COR-L47 (cell line): ENCODE measurements around the gene EBF3.

Experiments used
- DNase-seq: peaks from one replicate; lab custom pipeline; 2025; lab: John Stamatoyannopoulos, UW

The EBF3 gene

GRCh38 chr10:129912166-129912917, 51.7 kb downstream of the EBF3 start:
- DNase-seq, result no peak

- no peak for DNase-seq
Observed at GRCh38 chr10:129911451-129912165, 52.5 kb downstream of the EBF3 start.

DNA sequence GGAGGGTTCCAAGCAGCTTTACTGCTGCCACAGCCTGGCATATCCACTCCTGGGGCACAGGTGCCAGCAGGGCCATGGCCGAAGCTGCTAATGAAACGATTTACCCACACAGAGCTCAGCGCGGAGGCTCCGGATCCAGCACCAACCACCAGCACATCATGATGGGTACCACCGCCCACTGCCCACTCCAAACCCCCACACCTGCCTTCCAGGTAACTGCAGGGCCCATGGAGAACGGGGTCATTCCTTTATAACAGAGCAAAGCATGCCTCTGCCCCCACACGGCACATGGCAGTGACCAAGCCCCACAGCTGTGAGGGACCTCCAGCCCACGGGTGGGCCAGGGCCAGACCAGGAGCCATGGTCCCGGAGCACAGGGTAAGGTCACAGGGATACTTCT, 53.2 kb downstream of the EBF3 start:
- no peak for DNase-seq

- DNase-seq, result no peak
Observed at GRCh38 chr10:129909531-129910256, 54.4 kb downstream of the EBF3 start.

DNA sequence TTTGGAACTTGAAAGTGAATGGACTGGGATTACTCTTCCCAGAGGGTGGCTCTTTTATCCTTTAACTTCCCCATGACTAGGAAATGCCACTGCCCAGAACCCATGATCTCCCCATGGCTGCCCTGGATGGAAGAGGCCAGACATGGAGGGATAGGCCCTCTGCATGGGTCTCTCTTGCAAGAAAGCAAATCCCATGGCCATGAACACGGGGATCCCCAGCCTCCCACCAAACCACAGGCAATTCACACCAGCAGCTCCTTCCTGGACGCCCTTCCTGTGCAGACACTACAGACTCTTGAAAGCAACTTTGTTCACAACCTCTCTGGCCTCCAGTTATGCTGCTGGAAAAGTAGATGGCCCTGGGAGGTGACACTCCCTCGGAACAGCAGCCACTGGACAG, 55.0 kb downstream of the EBF3 start:
- DNase-seq, result no peak

DNA sequence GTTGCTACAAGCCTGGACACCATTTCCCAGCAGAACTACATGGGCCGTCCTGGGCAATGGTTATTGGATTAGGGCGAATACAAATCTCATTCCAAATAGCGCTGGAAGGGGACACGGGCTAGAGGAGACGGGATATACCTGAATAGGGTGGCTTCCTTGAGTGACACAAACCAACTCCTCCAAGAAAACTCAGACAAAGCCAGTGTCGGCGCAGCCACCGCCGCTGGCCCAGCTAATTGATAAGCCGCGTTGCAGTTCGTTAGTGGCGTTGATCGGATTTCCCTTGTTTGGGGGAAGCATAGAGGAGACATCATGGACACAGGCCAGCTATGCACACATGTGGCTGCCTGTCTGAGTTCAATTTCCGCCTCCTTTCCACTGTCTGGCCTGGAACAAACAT, 55.7 kb downstream of the EBF3 start:
- DNase-seq, result no peak

DNA sequence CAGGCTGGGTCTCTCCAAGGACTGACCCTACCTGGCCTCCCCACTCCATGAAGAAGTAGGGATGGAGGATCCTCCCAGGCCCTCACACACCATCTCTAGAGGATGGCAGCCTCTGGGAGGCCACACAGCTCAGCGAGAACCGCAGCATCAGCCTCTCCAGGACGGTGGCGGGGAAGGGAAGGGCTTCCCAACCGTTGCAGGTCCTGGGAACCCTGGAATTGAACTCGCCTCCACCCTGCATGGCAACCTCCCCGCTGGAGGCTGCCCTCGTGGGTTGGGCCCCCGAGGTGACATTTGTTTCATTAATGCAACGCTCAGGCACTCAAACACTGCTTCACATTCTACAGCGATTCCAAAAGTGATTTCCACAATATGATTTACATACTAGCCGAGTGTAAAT, 58.5 kb downstream of the EBF3 start:
- DNase-seq, result no peak

DNA sequence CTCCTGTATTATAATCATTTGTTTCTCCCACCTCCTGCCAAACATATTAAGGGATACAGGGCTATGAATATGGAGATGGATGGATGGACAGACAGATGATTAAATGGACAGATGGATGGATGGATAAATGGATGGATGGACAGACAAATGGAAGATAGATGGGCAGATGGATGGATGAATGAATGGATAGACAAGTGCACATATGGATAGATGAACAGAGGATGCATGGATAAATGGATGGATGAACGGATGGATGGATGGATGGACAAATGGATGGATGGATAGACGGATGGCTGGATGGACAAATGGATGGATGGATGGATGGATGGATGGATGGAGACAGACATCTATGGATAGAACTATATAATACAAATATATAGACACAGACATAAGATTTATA, 59.8 kb downstream of the EBF3 start:
- DNase-seq, result no peak

DNA sequence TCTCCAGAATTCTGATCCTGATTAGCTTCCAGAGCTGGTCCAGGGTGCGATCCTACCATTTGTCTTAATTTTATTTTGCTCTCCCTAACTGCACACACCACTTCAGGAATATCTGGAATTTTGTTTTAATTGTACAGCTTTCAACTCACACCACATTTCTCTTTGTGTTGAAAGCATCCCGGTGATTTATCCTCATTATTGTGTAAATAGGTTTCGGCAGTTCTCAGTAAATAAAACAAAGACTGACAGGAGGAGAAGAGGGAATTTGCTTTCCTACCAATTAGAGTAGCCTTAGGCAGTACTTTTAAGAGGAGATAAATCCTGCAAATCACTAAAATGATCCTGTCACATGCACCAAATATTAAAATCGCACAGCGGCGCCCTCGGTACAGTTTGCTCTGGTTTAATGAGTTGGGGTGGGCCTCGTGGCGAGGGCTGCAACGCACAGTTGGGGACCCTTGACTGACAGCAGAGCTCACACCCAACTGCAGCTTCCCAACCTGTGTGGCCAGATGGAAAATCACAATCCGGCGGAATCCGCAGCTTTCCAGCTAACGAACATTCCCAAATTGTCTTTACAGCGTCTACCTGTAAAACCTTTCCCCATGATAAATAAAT, 62.6 kb downstream of the EBF3 start:
- no peak for DNase-seq

GRCh38 chr10:129900825-129901224, 63.2 kb downstream of the EBF3 start:
- DNase-seq, result no peak

DNA sequence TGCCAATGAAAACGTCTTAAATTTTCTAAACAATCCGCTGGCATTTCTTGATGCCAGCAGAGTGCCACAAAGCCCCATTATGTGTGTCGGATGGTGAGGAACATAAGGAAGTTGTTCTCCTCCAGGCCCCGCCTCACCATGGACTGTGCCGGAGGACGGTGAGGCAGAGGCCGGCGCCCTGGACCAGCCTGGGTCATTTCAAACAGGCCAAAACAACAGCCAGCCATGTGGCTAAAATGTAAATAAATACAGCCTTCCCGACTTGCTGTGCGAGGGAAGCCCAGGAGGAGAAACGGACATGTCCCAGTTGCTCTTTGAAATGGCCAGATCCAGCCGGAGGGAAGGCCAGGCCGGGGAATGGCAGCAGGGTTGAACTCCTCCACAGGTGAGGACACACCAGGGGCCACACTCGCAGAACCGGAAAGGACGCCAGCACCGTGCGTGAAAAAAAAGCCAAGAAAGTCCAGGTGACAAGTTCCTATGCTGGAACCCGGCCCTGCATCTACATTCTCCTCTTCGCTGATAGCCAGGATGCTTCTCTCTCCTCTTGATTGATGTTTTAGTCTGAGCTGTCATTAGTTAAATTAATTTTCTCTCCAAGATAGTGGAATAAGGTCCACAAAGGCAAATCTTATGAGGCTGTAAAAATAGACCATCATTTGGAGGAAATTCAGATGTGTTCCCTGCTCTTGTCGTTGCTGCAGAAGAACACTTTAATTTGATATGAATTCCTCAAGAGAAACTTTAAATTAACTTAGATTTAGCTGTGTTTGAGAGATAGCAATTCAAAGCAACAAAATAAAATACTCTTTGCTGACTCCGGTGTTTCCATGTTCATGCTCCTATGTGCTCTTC, 64.6 kb downstream of the EBF3 start:
- no peak for DNase-seq

GRCh38 chr10:129898706-129899268, 65.3 kb downstream of the EBF3 start:
- no peak for DNase-seq

DNA sequence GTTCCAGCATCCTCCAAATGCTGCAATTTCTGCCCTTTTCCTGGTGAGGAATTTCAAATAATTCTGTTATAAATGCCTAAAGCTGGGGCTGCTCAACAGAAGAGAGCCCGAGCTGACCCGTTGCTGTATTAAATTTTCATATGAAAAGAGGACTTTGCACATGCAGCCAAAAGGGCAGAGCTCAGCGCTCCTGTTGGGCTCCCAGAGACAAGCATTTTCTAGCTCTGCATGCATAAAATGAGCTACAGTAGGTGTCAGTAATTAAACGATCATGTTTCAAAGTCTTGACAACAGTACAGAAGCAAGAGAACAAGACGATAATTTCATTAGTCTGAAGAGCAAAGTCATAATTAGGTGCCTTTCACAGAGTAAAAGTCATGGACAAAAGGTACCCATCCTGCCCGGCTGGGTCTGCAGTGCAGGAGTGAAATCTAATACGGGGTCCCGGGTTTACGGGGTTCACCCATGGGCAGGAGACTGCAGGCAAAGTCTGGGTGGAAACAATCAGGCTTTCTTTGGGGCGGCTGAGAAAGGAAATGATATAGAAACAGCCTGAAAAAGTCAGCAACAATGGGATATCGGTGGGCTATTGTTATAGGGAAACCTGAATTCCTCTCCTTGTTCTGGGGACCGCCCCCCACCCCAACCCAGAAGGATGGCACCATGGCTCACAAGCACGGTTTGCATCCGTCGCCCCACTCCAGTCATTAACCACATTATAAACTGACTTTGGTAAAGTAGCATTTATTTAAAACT, 66.0 kb downstream of the EBF3 start:
- no peak for DNase-seq

- DNase-seq, result no peak
Observed at GRCh38 chr10:129896860-129897200, 67.2 kb downstream of the EBF3 start.

GRCh38 chr10:129896136-129896859, 67.8 kb downstream of the EBF3 start:
- no peak for DNase-seq

- no peak for DNase-seq
Observed at GRCh38 chr10:129895811-129896135, 68.3 kb downstream of the EBF3 start.

DNA sequence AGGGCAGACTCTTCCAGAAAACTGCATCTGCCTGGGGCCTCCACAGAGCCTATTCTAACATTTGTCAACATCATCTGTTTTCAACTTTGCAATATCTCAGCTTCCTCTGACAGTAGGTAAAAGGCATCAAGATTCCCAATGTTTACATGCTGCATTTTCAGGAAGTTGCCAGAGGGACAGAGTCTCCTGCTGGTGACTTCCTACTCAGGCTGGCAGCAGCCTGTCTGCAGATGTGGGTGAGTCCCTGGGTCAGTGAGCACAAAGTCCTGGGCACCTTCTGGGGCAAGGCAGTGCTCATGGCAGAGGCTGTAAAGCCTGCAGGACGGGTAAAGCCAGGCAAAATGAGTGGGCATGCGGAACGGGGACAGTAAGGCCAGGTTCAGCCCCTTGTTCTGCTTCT, 69.4 kb downstream of the EBF3 start:
- DNase-seq, result no peak

DNA sequence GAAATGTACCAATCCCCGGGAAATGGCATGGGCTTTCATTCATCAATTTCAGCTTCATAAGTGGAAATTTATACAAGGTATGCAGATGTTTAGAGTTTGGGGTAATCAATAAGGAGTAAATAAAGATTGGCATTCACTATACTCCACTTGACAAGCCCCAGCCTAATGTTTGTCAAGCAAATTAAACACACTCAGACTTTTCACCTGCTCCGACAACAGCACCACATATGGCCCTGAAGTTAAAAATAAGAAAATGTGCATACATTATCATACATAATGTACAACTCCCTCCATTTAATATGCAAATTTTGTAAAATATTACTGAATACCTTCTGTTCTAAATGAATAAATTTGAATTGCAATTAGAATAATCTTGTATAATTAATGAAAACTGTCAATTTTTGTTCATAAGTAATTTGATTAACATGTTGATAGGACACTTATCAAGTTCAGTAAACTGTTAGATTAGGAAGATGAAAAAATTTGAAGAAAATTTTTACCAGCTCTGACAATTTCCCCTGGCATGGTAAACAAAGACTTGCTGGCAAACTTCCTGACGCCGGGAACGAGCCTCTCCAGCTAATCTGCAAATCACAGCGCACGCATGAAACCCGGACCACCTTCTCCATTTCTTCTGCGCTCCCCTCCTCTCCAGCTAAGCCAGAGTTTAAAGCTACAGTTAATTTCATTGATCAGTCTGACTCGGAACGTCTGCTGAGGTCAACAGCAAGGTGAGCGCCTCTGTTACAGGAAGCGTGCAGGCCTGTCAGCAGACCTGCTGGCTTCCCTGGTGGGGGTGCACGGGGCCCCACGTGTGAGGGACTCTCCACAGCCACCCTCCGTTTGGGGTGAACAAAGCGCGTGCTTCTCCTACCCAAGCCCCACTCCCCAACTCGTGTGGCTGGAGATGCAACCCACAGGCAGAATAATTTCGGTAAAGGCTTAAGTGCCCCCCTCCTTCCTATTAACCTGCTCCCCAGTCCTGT, 70.7 kb downstream of the EBF3 start:
- no peak for DNase-seq

DNA sequence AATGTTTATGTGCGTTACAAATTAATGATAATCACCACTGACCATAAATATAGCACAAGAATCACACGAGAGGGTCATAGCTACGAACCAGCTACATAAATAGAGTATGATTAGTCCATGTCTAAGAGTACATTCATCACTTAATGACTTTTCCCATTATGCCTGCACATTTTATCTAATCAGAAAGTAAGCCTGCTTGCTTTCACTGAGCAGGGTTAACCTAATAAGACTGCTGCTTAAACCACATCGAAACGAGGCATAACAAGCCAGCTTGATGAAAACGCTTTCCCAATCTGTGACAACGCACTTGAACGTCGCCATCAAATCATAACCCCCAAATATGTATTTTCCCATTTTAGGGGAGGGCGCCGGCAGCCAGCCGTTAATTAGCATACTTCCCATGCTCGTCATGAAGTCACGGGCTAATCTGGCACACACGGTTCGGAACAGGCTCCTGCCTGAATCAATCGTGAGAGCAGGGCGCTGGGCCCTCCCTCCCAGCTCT, 71.5 kb downstream of the EBF3 start:
- no peak for DNase-seq
